Progenitor cell of endocrine pancreas (in vitro differentiated cells): ENCODE data around the gene TMEM209. TPM values are rescaled to one million over a fixed set of nuclear protein-coding genes. Genes with fewer than 3 reads are reported as not detected.

Experiments used
- DNase-seq: peaks from one replicate; pipeline ENCODE4 v3.0.0; 2021; ENCODE audit warnings: low spot score; ENCODE audit not compliant: unreplicated experiment
- H3K27ac Mint-ChIP-seq: 2 replicates; pipeline ENCODE4 v1.8.0; 2021; ENCODE audit warnings: mild to moderate bottlenecking, moderate library complexity, mixed read lengths
- H3K27me3 Mint-ChIP-seq: 2 replicates; pipeline ENCODE4 v1.8.0; 2021; ENCODE audit warnings: mixed read lengths
- H3K36me3 Mint-ChIP-seq: 2 replicates; pipeline ENCODE4 v1.8.0; 2022; ENCODE audit warnings: mixed read lengths; ENCODE audit not compliant: insufficient read depth
- H3K4me1 Mint-ChIP-seq: 2 replicates; pipeline ENCODE4 v1.8.0; 2021; ENCODE audit warnings: low read depth, mixed read lengths
- H3K4me3 Mint-ChIP-seq: 2 replicates; pipeline ENCODE4 v1.8.0; 2021; ENCODE audit warnings: low read depth, mild to moderate bottlenecking, moderate library complexity, mixed read lengths
- H3K9me3 Mint-ChIP-seq: 2 replicates; pipeline ENCODE4 v1.8.0; 2021; ENCODE audit warnings: low read depth, mixed read lengths
- total RNA-seq: library from RNA; stranded (reverse); gene quantifications from 2 replicates; pipeline ENCODE4 v1.2.1, GENCODE V29; 2021
- TF ChIP-seq, protein P1 (sequence below): fragments of 200-600 bp; sonication (generic); IDR thresholded peaks from one replicate; pipeline ENCODE4 v1.5.0; 2021; ENCODE audit warnings: antibody characterized with exemption, mild to moderate bottlenecking; ENCODE audit not compliant: unreplicated experiment

TMEM209 gene
- total RNA-seq, 1 donor from 2014 or later: 29.2 TPM

DNA sequence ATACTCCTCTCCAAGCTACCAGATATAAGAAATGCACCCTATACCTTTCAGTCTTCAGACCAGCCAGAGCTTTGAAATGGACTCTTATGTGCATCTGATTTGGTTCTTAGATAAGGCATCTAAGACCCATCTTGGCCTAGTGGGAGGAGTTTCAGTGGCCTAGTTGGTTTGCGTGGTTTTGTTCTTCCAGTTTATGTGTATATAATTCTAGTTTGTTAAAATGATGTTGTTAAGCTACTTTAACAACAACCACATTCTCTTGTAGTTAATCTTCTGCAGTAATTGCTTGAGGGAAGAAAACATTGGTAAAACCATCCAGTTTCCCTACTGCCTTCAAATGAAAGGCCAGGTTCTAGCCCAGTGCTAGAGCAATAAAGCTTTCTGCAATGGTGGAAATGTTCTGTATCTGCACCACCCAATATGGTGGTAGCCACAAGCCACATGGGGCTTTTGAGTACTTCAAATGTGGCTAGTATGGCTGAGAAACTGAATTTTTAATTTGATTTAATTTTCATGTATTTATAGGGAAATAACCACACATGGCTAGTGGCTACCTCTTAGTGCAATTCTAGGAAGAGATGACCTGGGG is 68.5 kb downstream of the TMEM209 start:
- TF ChIP-seq, protein P1, sequence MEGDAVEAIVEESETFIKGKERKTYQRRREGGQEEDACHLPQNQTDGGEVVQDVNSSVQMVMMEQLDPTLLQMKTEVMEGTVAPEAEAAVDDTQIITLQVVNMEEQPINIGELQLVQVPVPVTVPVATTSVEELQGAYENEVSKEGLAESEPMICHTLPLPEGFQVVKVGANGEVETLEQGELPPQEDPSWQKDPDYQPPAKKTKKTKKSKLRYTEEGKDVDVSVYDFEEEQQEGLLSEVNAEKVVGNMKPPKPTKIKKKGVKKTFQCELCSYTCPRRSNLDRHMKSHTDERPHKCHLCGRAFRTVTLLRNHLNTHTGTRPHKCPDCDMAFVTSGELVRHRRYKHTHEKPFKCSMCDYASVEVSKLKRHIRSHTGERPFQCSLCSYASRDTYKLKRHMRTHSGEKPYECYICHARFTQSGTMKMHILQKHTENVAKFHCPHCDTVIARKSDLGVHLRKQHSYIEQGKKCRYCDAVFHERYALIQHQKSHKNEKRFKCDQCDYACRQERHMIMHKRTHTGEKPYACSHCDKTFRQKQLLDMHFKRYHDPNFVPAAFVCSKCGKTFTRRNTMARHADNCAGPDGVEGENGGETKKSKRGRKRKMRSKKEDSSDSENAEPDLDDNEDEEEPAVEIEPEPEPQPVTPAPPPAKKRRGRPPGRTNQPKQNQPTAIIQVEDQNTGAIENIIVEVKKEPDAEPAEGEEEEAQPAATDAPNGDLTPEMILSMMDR: no peak
- Mint-ChIP-seq H3K27me3 (no peaks in the 10 kb centered on the region), H3K36me3 (peaks cover 17% of the 10 kb centered on the region), H3K4me1 (peaks cover 12% of the 10 kb centered on the region), H3K4me3 (no peak overlapping the region), H3K27ac (no peak overlapping the region), H3K9me3 (no peaks in the 10 kb centered on the region)
- DNase-seq: no peak

DNA sequence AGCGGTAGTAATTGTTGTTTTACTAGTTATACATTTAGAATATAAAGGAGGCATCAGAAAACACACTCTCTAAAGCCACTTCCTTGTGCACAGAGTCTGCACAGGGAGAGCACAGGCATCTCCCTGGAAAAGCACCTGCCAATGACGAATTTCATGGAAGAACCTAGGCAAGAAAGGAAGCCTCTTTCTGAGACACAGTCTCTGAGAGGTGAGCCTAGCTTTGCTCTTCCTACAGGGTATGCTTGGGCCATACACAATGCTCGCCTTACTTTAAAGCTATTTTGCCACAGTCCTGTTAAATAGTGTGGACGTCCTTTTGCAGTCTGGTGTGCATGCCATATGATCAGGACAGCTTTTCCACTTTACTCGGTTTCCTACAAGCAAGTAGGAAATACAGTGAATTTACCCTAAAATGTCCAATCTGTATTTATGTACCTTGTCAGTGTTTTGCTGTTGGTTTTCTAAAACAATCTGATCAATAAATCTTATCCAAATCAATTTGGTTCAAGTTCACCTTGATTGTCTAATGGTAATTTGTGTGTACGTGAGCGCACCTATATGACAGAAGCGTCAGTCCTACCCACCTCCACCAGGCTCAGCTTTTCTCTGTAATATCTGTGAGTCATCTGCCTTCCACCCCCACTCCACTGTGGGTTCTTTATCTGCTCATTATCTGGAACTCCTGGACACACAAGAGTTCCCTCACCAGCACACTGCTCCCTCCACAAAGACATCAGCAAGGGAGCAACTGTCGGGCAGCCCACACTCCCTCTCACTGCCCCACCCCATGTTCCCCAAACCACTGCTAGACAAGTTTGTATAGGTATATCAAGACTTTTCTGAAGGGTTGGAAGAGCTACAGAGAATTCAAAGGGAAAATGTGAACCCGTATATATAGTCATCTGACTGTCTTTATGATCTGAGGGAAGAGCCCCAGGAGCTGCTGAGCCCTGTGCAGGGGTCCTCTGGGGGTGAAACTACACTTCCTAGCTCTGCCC is 69.7 kb downstream of the TMEM209 start:
- TF ChIP-seq, protein P1: no peak
- DNase-seq: no peak
- Mint-ChIP-seq H3K27ac (no peak overlapping the region), H3K36me3 (peaks cover 26% of the 10 kb centered on the region), H3K27me3 (no peaks in the 10 kb centered on the region), H3K4me1 (peaks cover 7% of the 10 kb centered on the region), H3K4me3 (no peak overlapping the region), H3K9me3 (no peaks in the 10 kb centered on the region)

DNA sequence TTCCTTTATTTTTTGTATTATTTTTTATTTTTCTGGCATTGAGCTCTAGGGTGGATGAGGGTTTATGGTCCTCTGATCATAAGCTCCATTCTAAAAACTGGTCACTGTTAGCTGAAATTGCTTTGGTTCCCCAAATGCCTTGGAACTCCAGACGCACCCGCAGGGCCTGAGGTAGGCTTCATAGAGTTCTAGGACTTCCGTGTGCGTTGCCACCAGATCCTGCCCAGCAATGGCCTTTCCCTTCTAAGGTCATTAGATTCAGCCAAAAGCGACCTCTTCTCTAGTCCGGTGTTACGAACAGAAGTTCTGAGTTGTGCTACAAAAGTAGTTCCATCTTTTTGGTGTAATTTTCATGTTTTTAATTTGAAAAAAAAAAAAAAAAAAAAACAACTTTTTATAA is 70.5 kb downstream of the TMEM209 start:
- DNase-seq: no peak
- Mint-ChIP-seq H3K4me1 (peaks cover 7% of the 10 kb centered on the region), H3K36me3 (peaks cover 30% of the 10 kb centered on the region), H3K27me3 (no peaks in the 10 kb centered on the region), H3K27ac (no peak overlapping the region), H3K4me3 (no peak overlapping the region), H3K9me3 (no peaks in the 10 kb centered on the region)
- TF ChIP-seq, protein P1: no peak

DNA sequence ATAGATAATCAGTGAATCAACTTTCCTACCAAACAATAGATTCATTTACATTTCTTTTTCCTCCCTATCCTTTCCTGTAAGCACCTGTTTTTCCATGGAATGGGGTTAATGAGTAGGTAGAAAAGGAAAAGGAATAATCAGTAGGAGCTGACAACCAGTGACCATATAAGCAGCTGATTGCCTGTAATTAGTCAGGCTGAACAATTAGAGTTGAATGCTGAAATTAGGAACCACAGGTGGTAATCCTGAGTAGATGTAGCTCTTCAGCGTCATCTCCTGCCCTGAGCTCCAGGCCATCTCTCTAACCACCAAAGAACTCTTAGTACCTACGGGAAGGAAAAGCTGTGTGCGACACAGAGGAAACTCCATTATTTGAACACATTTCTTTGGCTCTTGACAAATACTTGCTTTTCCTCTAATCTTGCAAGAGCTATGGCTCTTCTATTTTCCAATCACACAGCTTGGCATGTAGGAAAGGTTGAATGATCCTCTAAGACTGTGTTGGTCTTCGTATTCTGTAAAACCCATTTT is 71.0 kb downstream of the TMEM209 start:
- H3K4me1 Mint-ChIP-seq: peaks cover 7% of the 10 kb centered on the region
- TF ChIP-seq, protein P1: no peak
- H3K27ac Mint-ChIP-seq: no peak overlapping the region
- no peak overlapping the region for H3K4me3 Mint-ChIP-seq
- no peak for DNase-seq
- H3K9me3 Mint-ChIP-seq: no peaks in the 10 kb centered on the region
- no peaks in the 10 kb centered on the region for H3K27me3 Mint-ChIP-seq
- H3K36me3 Mint-ChIP-seq: peaks cover 35% of the 10 kb centered on the region

DNA sequence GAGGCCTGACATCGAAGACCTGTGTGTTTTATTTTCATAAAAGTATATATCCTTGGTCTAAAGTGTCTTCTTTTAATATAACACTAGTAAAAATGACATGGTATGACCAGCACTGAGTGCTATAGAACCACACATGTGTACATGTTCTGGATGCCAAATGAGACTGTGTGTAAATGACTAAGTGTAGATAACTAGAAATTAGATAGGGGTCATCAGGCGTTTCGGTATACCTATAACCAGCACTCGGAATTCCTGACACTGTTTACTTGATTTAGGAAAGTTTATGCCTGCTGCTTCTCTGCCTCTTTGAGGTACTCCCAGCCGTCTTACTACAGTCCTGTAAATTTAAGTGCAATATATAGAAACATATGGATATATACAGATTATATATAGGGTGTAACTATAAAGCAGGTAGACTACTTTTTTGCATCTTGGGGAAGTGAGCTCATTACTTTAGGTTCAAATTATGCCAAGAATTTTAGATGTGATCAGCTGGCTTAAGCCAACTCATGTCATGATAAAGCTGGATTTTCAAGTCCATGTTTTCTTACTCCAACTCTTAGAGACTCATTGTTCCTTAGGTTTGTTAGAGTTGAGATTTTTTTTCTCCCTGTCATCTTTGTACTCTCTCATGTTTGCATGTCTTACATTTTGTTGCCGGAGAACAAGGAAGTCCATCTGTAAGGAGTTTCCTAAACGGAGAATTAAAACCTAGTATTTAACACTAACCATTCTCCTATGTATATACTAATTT is 72.0 kb downstream of the TMEM209 start:
- Mint-ChIP-seq H3K27ac (no peak overlapping the region), H3K4me3 (no peak overlapping the region), H3K36me3 (peaks cover 37% of the 10 kb centered on the region), H3K9me3 (no peaks in the 10 kb centered on the region), H3K27me3 (no peaks in the 10 kb centered on the region), H3K4me1 (peaks cover 7% of the 10 kb centered on the region)
- TF ChIP-seq, protein P1: no peak
- no peak for DNase-seq
